Activated CD4-positive, alpha-beta T cell treated with anti-CD3 and anti-CD28 coated beads, Interleukin-2, amount 50 U/mL, for 16 hours (primary cell): Measurements from ENCODE around the gene ZSWIM4.
"Not testable (repeated sequence)": the region's sequence is repeated elsewhere in the genome, so short reads cannot be mapped to it uniquely, and the experiment has no call there.

Experiments
- DNase-seq: peaks from one replicate; pipeline ENCODE4 v3.0.0-alpha.2; 2020

Gene ZSWIM4

DNA sequence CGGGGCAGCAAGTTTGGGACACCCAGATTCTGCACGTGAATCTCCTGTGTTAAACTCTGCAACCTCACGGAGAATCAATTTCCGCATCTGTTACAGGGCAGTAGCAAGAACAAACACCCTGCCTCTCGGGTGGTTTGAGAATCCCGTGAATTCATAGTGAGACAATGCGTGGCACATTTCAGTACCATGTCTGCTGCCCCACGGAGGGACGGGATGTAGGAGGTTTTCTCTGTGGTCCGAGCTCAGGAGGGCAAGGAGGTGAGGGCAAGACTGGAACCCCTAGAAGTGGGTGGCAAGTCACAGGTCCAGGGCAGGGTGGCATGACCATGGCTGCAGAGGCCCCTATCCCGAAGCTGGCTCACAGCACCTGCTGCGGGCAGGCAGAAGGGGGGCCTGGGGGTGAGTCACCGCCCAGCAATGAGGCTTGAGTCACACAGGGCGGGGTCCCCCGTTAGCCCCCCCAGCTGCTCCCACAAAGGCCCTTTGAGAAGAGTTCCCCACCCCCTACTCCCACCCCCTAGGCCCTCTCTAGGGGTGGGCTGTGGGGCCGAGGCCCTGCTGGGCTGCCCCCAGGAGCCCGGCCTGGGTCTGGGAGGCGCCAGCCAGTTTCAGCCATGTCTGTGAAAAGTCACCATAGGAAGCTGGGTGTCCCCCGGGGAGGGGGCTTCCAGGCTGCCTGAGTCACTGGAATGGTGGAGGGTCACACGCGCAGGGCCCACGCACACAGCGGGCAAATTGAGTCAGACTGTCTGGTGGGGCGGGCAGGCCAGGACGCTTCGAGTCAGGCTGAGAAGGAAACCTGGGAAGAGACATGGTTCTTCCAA, 55.9 kb downstream of the ZSWIM4 start:
- DNase-seq: no peak

DNA sequence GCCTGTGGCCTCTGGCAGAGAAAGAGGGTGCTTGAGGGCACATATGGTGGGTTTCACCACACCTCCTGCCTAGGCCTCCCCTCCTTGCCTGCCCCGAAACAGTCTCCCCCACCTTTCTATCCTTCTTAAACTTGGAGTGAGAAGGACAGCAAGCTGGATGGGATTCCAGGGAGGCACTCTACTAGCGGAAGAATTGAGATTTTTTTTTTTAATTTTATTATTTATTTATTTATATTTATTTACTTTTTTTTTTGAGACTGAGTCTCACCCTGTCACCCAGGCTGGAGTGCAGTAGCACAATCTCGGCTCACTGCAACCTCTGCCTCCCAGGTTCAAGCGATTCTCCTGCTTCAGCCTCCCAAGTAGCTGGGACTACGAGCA, 56.5 kb downstream of the ZSWIM4 start:
- not testable (repeated sequence) for DNase-seq

DNA sequence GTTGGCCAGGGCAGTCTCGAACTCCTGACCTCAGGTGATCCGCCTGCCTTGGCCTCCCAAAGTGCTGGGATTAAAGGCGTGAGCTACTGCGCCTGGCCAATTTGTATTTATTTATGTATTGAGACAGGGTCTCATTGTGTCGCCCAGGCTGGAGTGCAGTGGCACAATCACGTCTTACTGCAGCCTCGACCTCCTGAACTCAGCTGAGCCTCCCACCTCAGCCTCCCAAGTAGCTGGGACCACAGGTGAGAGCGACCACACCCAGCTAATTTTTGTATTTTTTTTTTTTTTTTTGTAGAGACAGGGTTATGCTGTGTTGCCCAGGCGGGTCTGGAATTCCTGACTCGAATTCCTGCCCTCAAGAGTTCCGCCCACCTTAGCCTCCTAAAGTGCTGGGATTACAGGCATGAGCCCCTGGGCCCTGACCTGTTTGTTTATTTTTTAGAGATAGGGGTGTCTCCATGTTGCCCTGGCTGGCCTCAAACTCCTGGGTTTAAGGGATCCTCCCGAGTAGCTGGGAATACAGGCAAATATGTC, 57.0 kb downstream of the ZSWIM4 start:
- DNase-seq: not testable (repeated sequence)

DNA sequence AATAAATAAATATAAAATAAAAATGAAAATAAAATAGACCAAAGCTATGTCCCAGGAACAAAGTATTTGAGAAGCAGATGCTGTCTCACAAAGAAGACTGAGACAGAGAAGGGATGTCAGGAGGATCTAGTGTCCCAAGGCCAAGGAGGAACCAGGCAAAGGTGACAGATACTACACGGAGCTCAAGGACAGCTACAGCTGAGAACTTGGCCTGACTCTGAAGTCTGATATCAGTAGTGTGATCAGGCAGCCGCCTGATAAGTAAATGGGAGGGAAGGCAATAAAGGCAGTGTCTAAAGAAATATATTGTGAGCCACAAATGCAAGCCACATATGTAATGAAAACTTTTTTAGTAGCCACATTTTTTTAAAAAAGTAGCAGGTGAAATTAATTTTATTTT, 61.3 kb downstream of the ZSWIM4 start:
- DNase-seq: no peak

DNA sequence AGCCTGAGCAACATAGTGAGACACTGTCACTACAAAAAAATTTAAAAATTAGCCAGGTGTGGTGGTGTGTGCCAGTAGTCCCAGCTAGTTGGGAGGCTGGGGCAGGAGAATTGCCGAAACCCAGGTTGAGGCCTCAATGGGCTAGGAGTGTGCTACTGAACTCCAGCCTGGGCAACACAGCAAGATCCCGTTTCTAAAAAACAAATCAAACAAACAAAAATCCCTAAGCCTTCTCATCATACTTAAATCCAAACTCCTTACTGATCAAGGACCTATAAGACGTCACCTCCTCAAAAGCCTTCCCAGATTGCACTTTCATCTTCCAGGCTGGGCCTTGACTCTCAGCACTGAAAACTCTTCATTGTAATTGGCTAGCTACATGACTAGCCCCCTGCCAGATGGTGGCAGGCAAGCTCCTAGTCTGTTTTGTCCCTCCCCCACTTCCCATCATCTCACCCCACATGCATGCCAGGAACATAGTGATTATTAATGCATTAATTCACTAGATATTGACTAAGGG, 64.2 kb downstream of the ZSWIM4 start:
- no peak for DNase-seq

DNA sequence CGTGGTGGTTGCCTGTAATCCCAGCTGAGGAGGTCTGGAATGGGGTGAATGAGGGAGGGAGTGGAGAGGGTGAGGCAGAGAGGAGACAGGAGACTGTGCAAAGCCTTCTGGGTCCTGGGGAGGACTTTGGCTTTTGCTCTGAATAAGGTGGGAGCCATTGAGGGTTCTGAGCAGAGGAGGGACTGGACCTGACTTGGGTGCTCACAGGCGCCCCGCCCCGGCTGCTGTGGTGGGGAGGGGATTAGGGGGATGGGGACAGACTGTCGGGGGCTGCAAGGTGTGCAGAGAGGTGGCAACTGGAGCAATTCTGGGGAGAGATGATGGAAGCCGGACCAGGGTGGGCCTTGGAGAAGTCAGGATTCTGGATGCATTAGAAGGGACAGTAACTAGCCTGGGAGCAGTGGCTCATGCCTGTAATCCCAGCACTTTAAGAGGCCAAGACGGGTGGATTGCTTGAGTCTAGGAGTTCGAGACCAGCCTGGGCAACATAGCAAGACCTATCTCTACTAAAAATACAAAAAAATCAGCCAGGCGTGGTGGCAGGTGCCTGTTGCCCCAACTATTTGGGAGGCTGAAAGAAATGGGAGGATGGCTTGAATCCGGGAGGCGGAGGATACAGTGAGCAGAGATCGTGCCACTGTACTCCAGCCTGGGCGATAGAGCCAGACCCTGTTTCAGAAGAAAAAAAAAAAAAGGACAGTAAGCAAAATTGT, 65.6 kb downstream of the ZSWIM4 start:
- no peak for DNase-seq

DNA sequence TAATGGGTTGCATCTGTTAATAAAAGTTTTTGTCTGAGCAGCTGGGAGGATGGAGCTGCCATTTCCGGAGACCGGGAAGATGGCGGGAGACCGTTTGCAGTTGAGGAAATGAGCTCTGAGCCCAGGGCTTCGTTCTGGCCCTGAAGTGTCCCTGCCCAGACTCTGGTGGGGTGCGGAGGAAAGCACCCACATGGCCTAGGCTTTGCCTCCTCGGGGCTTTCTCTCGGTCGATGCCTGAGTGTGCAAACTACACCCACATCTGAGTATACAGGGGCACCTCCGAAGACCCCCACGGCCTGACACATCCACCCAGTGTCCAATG, 66.1 kb downstream of the ZSWIM4 start:
- DNase-seq: no peak

DNA sequence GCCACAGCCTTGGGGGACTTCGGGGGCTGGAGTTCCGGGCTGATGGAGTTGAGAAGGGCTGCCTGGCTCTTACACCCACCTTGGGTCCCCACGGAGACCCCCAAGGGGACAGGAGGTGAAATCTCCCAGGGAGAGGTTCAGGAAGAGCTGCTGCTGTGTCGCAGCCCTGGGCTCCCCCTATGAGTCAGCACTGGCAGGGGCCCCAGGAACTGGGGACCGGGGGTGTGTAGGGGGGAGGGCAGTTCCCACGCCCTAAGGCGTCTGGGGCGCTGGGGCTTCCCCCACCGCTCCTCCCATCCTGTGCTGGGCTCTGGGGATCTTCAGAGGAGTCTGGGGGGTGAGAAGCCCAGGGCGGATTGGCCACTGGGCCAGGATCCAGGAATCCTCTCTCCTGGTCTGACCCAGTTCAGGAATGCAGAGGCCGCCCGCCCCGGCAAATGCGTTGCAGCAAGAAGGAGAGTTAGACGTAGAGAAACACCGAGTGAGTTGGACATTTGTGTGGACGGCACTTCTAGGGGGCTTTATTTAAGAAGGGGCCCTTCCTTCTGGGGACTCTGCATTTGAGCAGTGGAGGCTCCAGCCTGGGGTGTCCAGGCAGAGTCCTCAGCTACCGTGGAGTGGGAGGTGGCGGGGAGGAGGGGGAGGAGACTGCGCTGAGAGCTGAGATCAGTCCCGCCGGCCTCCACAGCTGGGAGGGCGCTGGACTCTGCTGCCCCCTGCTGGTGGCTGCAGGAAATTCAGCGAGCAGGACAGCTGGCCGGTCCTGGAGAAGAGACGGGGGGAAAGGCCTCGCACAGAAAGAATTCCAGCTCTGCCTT, 66.7 kb downstream of the ZSWIM4 start:
- DNase-seq: peak; percentile 91

DNA sequence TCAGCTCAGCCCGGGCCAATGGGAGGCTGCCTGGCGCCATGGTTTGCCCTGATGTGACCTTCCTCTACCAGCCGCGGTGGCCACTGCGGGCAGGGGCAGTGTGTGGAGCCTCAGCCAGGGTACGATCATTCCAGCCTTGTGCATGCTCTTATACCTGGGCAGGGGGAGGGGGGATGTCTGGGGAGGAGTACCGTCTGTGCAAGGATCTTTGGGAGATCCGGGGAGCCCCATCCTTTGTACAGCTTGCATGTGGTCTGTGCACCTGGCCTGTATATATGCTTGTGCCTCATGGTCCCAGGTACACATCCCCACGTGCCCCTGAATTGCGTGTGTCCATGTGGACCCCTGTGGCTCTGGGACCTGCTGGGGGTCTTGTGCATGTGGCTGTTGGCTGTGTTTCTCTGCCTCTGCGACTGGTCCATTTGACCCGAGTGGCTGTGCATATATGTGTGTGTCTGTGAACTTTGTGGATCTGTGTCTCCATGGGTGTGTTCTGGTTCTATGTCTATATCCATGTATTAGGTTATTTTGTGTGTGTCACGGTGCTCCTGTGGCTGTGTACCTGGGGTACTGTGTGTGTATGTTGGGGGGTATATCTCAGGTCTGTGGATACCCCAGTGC, 68.9 kb downstream of the ZSWIM4 start:
- no peak for DNase-seq

DNA sequence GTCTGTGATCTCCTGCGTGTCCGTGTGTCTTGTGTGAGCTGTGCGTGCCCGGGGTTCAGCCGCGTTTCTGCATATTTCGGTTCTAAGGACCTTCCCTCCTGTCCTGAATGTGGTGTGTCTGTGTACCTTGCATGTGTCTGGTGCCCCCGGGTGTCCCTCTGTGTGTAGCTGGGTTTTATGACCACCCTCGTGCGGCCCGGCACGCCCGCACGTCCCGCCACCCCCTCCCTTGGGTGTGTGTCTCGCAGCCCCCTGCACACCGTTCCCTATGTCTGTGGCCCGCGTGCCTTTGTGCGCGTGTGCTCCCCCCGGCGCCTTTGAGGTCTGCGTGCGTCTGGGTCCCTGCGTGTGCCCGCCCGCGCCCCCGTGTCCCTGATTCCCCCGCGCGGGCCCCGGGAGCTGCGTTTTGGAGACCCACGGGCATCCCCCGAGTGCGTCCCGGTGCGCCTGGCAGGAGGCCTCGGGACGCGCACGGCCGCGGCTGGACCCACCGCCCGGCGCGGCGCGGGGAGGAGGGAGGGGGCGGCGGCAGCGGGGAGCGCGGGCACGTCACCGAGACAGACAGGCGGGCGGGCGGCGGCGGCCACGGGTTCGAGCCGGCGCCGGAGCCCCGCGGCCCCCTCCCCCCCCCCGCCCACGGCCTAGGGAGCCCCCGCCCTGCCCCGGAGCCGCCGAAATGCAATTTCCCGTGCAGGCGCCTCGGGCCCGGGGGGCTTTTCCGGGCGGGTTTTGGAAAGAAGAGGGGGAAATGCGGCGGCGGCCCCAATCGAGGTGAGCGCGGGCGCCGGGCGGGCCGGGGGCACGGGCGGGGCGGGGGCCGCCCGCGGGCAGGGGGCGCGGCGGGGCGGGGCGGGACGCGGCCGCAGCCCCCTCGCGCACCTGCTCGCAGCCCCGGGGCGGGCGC, 69.7 kb downstream of the ZSWIM4 start:
- no peak for DNase-seq

DNA sequence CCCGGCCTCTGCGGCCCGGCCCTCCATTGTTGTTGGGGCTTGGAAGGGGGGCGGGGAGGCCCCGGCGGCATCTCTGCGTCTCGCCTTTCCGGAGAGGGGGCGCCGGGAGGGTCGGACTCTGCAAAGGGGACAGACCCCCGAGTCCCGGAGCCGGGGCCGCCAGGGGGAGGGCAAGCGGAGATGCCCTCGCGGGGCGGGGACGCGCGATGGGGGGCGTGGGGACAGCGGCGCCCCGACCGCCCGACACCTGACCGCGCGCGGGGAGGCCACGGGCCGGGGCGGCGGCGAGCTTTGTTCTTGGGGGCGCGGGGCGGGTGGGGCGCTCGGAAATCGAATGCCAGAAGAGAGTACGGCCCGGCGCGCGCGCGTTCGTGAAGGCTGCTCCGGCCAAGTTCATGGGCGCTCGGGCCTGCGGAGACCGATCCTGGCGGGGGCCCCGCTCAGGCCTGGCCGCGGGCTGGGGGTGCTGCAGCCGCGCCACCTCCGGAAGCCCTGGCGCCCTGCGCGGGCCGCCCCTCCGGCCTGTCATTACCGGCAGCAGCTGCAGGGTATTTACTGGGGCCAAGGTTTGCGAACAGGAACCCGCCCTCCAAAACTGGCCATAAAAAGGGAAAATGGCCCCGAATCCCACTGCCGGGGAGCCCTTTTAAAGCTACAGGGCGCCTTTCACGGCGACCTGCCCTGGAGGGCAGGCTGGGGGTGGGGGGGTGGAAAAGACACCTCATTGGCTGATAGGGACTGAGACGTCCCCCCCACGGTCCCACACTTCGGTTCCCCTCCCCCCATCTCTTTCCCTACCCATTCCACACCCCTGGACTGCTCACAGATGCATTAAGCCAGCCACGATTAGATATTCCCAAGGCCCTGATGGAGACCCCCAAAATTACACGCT, 70.6 kb downstream of the ZSWIM4 start:
- DNase-seq: no peak

DNA sequence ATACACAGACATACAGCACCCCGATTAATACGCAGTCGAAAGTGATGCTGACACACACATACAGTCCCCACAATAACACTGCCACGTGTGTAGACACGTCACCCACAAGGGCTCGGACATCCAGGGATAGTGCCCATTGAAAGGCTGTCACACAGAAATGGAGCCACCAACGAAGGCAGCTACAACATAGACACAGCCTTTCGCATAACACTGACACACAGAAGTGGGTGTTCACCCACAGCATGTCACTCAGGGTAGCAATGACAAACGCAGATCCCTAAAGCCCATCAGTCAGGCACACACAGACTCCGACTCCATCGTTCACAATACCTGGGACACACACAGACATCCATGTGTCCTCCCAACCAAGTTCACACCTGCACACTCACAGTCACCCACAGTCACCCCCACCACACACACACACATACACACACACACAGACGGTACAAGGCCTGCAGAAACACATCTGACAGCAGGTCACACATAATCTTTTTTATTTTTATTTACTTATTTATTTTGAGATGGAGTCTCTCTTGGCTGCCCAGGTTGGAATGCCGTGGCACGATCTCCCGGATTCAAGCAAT, 71.3 kb downstream of the ZSWIM4 start:
- no peak for DNase-seq

DNA sequence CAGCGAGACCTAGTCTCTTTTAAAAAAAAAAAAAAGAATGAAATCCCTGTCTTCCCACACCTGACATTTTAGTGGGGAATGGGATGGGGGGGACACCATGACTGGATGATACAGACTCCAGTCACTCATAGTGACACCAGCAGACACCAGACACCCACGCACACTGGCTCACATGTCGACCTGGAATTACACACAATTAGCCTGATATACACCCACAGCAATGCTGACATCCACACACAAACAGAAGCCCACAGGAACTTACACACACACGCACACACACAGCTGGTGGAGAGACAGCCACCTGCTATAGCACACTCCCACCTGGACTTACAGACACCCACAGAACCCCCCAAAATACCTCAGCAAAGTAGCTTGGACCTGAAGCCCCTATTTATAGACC, 73.4 kb downstream of the ZSWIM4 start:
- DNase-seq: no peak

DNA sequence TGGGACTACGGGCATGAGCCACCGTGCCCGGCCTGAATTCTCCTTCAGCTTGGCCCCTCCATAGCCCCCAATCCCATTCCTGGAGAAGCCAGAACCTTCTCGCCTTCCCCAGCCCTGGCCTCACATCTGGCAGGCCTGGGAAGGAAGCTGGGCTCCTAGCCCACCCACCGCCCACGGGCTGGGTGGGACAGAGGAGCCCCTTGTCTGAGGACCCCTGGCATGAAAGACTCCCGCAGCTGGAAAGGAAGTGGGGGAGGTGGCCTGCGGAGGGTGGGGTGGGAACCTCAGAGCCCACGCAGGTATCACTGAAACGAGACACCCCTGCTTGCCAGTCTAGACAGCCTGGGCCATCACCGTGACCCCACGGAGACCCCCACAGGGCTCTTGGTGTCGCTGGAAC, 74.0 kb downstream of the ZSWIM4 start:
- DNase-seq: no peak

DNA sequence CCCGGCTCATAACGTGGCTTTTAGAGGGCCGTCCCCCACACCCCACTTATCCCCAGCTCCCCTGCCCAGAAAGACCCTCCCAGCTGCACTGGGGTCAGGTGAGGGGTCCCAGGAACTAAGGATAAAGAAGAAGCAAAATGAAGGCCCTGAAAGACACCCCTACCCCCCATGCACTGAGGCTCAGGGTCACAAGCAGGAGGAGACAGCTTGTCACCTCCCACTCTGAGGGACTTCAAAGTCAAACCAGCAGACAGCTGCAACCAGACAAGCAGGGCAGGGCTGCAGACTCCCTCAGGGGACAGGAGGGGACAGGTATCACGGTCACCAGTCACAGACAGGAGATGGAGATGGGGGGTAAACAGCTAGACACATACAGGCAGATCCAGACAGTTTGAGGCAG, 75.6 kb downstream of the ZSWIM4 start:
- no peak for DNase-seq

DNA sequence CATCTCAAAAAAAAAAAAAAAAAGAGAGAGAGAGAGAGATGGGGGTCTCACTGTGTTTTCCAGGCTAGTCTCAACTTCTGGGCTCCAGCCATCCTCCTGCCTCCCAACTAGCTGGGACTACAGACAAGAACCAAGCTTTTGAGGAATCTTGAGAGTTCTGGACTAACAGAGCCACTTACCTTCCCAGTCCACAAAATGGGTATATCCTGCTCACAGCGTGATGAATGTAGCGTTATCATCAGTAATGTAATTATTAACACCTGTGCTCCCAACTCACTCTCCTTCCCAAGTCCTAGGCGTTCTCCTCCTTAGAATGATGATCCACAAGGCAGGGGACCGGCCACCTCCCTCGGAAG, 77.1 kb downstream of the ZSWIM4 start:
- no peak for DNase-seq

DNA sequence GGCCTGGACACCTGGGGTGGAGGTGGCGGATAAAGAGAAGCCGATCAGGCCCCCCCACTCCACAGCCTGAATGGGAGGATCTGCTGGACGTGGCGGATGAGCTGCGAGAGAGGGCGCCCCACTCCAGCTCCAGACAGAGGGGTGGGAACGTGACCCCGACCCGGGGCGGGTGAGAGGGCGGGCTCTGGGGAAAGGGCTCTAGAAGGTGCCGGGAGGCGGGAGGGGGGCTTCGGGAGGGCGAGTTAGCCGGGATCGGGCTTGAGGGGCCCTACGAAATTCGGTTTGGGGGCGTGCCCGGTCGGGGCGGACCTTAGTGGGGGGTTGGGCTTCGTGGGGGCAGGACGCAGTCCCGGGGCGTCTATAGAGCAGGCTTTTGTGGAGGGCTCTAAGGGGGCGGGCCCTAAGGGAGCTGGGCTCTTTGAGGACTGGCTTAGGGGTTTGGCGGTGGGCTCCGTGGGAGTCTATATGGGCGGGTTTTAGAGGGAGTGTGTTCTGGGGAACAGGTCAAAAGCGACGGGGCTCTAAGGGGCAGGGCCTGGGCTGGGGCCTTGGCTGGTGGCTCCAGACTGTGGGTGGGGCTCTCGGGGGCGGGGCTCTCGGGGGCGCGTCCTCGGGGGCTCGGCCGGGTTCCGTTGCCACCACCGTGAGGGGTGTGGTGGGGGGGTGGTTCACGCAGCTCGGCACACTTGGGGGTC, 77.6 kb downstream of the ZSWIM4 start:
- DNase-seq: no peak

DNA sequence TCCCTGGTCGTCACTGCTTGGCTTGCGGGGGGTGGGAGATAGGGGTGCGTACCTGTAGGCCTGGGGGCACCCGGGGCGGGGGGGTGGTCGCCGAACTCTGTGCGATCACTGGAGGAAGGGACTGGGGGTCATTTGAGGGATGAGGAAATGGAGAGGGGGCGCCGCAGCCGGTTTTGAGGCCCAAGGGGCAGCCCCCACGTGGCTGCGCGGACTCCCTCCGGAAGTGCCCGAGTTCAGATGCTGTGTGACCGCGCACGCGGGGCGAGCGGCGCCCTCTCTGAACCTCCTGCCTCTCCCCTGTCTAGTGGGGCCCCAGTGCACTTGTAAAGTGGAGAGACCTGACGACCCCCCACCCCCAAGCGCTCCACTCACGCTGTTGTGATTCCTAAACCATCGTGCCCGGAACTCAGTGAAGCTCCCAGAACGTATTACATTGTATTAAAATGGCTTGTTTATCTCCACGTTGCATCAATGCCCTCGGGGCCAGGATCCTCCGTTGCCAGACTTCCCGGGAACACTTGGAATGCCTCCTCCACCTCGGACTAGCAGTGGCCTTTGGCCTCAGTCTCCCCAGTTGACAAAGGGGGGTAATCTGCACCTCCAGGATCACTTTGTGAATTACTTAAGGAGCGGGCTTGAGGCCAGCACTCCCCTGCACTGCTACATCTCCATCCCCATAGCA, 78.7 kb downstream of the ZSWIM4 start:
- no peak for DNase-seq

DNA sequence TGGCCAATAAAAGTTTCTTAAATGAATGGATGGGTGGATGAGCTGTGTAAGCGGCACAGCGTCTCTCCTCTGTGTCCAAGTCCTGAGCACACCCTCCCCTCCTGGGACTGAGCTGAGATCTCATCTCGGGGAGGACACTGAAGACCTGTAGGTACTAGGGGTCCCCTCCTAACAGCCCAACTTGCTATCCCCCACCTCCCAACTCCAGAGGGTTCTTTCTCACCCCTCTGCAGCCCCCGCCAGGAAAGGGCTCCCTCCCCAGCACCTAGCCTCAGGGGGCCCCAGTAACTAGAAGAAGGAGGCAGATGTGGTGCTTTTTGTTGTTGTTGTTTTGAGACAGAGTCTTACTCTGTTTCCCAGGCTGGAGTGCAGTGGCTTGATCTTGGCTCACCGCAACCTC, 80.6 kb downstream of the ZSWIM4 start:
- DNase-seq: no peak
